H1 (cell line): ENCODE data around the gene STEEP1. TPM values are rescaled to one million over a fixed set of nuclear protein-coding genes. Genes with fewer than 3 reads are reported as not detected.

ENCODE experiments used
- CREB1 ChIP-seq: IDR thresholded peaks from 2 replicates; pipeline ENCODE4 v1.6.1; 2012; ENCODE audit warnings: inconsistent platforms
- EP300 ChIP-seq, 2 experiments: IDR thresholded peaks; 1 replicate in 1 of 2; 2 replicates in 1 of 2; pipeline ENCODE4 v1.6.1; 2011 to 2012; ENCODE audit warnings: low read depth in 2 of 2, low read length in 2 of 2, mild to moderate bottlenecking in 2 of 2, borderline replicate concordance in 1 of 2, inconsistent platforms in 1 of 2, moderate library complexity in 1 of 2
- POLR2A ChIP-seq, 2 experiments: IDR thresholded peaks; 1 replicate in 1 of 2; 2 replicates in 1 of 2; pipeline ENCODE4 v1.6.1; 2011; ENCODE audit warnings: low read depth in 2 of 2, low read length in 2 of 2, mild to moderate bottlenecking in 2 of 2; ENCODE audit errors: control extremely low read depth in 1 of 2
- SIRT6 ChIP-seq: IDR thresholded peaks from one replicate; pipeline ENCODE4 v1.7.1; 2012; ENCODE audit warnings: low read length, inconsistent platforms
- SRF ChIP-seq: IDR thresholded peaks from 2 replicates; pipeline ENCODE4 v1.6.1; 2011; ENCODE audit warnings: mild to moderate bottlenecking, low read depth, low read length, moderate library complexity
- USF2 ChIP-seq: IDR thresholded peaks from 2 replicates; pipeline ENCODE4 v1.6.1; 2011; ENCODE audit warnings: low read length, improper control_type of control experiment
- polyA plus RNA-seq, 7 experiments: library from polyadenylated mRNA; depleted of rRNA in 3 of 7; stranded (reverse) in 5 of 7; unstranded in 2 of 7; fragments of >200 nt in 5 of 7; fragments of 200-250 nt in 2 of 7; gene quantifications; 1 replicate in 5 of 7; 2 replicates in 1 of 7; 4 replicates in 1 of 7; pipeline versions ENCODE4 v1.2.1 to v1.2.3, GENCODE V29; 2011 to 2013; ENCODE audit warnings: missing spikeins in 2 of 7, mixed read lengths in 2 of 7
- total RNA-seq: library from RNA; stranded (reverse); fragmentation: NEBNext Ultra II Directional; extraction: Animal tissue kit (Norgen Biotek cat#: 25700); gene quantifications from 2 replicates; pipeline ENCODE4 v1.2.1, GENCODE V29; 2021

Gene STEEP1
- total and polyA plus RNA-seq, 2 of the 8 experiments (the other 6 are each of a cell fraction or from before 2014, with no cell fraction given): 9.2 to 29.7 TPM

GRCh38 chrX:119574394-119575266 is 9.4 kb upstream of the STEEP1 start, which contains the start of gene UBE2A (continued):
- peak in 1 of 2 experiments; percentile 98; a peak in 2 of 3 replicates for TF ChIP-seq EP300 (IDR thresholded peaks at IDR 0.05; ENCODE audit: borderline replicate concordance in 1 of 2, low read depth in 2 of 2, low read length in 2 of 2)
- TF ChIP-seq USF2: no peak
- TF ChIP-seq SIRT6: no peak
- peak; percentile 88 to 92 for TF ChIP-seq POLR2A (IDR thresholded peaks at IDR 0.05; ENCODE audit: control extremely low read depth in 1 of 2, low read depth in 2 of 2, low read length in 2 of 2)
- peak; percentile 76 for TF ChIP-seq CREB1
- peak; percentile 15; the same call in 1 of the 2 replicates for TF ChIP-seq SRF
